Measurements from ENCODE around the gene PSKH1.
A peak's percentile ranks its signal among the peaks of the same experiment; 100 is the strongest.

PSKH1 gene

GRCh38 chr16:67892899-67893742 is at the start of gene PSKH1:
PSKH1 (plus strand) TSS chr16:67893254; CDS start chr16:67908750, 15,496 bp downstream.
- Histone ChIP-seq H3K27ac (peak within 1 kb of the TSS; percentile 82), H3K9ac (peak within 1 kb of the TSS; percentile 56), H3K79me2 (peaks cover 39% of the 10 kb centered on the region), H3K4me2 (ENCODE audit: low read length) (peak within 1 kb of the TSS; percentile 91), H3K9me3 (ENCODE audit: control insufficient read depth, low read length) (no peaks in the 10 kb centered on the region), H3K4me1 (peaks cover 9% of the 10 kb centered on the region), H3K4me3 (ENCODE audit: low read depth, low read length) (peak within 1 kb of the TSS; percentile 80), H3K27me3 (ENCODE audit: control insufficient read depth, insufficient read depth, low read length) (no peaks in the 10 kb centered on the region), H3K36me3 (ENCODE audit: control insufficient read depth, insufficient read depth, low read length) (no peaks in the 10 kb centered on the region), H2AFZ (peak within 1 kb of the TSS; percentile 88)
- TF ChIP-seq CTCF (IDR thresholded peaks at IDR 0.05), result no peak

- TF ChIP-seq CTCF (IDR thresholded peaks at IDR 0.05), result no peak
- Histone ChIP-seq H3K36me3 (ENCODE audit: control insufficient read depth, insufficient read depth, low read length) (no peaks in the 10 kb centered on the region), H3K27me3 (ENCODE audit: control insufficient read depth, insufficient read depth, low read length) (no peaks in the 10 kb centered on the region), H3K79me2 (peaks cover 18% of the 10 kb centered on the region), H3K9me3 (ENCODE audit: control insufficient read depth, low read length) (no peaks in the 10 kb centered on the region), H3K4me1 (peaks cover 21% of the 10 kb centered on the region), H3K27ac (peak overlapping the region; percentile 99), H2AFZ (peak overlapping the region; percentile 65), H3K4me3 (ENCODE audit: low read depth, low read length) (peak overlapping the region; percentile 57), H3K9ac (no peak overlapping the region), H3K4me2 (ENCODE audit: low read length) (peak overlapping the region; percentile 84)
Observed at GRCh38 chr16:67843343-67843765, 49.7 kb upstream of the PSKH1 start.

GRCh38 chr16:67844497-67844896 is 48.6 kb upstream of the PSKH1 start:
- H3K27me3 ChIP-seq (ENCODE audit: control insufficient read depth, insufficient read depth, low read length), result no peaks in the 10 kb centered on the region
- TF ChIP-seq CTCF (IDR thresholded peaks at IDR 0.05), result peak; percentile 13
- H3K27ac ChIP-seq, result no peak overlapping the region
- no peaks in the 10 kb centered on the region for H3K9me3 ChIP-seq (ENCODE audit: control insufficient read depth, low read length)
- peaks cover 29% of the 10 kb centered on the region for H3K79me2 ChIP-seq
- H3K36me3 ChIP-seq (ENCODE audit: control insufficient read depth, insufficient read depth, low read length), result no peaks in the 10 kb centered on the region
- H3K4me1 ChIP-seq, result peaks cover 22% of the 10 kb centered on the region
- no peak overlapping the region for H3K9ac ChIP-seq
- H2AFZ ChIP-seq, result no peak overlapping the region
- H3K4me2 ChIP-seq (ENCODE audit: low read length), result peak overlapping the region; percentile 43
- H3K4me3 ChIP-seq (ENCODE audit: low read depth, low read length), result no peak overlapping the region

- Histone ChIP-seq H3K4me1 (peaks cover 22% of the 10 kb centered on the region), H3K4me3 (ENCODE audit: low read depth, low read length) (no peak overlapping the region), H3K27ac (peak overlapping the region; percentile 88)
Observed at GRCh38 chr16:67845291-67846062, 47.6 kb upstream of the PSKH1 start.

More at GRCh38 chr16:67845291-67846062, 47.6 kb upstream of the PSKH1 start:
- no peak for TF ChIP-seq CTCF (IDR thresholded peaks at IDR 0.05)
- H3K36me3 ChIP-seq (ENCODE audit: control insufficient read depth, insufficient read depth, low read length), result no peaks in the 10 kb centered on the region
- peak overlapping the region; percentile 96 for H3K4me2 ChIP-seq (ENCODE audit: low read length)
- H3K9ac ChIP-seq, result no peak overlapping the region
- peaks cover 36% of the 10 kb centered on the region for H3K79me2 ChIP-seq
- peak overlapping the region; percentile 94 for H2AFZ ChIP-seq
- H3K9me3 ChIP-seq (ENCODE audit: control insufficient read depth, low read length), result no peaks in the 10 kb centered on the region
- H3K27me3 ChIP-seq (ENCODE audit: control insufficient read depth, insufficient read depth, low read length), result no peaks in the 10 kb centered on the region
